Transverse colon (tissue), 4 donors: Measurements from ENCODE around the gene NRG2. TPM values are rescaled to one million over a fixed set of nuclear protein-coding genes. Genes with fewer than 3 reads are reported as not detected.
A peak's percentile ranks its signal among the peaks of the same experiment; 100 is the strongest.

Source experiments
- DNase-seq: peaks from one replicate; pipeline ENCODE4 v3.0.0-alpha.2; 2019
- H3K27ac ChIP-seq, 4 donors: fragments of 200-600 bp; sonication (generic); 2 replicates each; pipeline ENCODE4 v1.5.1; 2016 to 2018; ENCODE audit warnings: inconsistent platforms in 4 of 4
- H3K27me3 ChIP-seq: fragments of 200-600 bp; sonication (generic); 2 replicates; pipeline ENCODE4 v1.5.1; 2017; ENCODE audit warnings: inconsistent platforms
- H3K36me3 ChIP-seq, 4 donors: fragments of 200-600 bp; sonication (generic); 2 replicates each; pipeline ENCODE4 v1.5.1; 2017 to 2019; ENCODE audit warnings: inconsistent platforms in 4 of 4
- H3K4me1 ChIP-seq, 4 donors: fragments of 200-600 bp; sonication (generic); 2 replicates each; pipeline ENCODE4 v1.5.1; 2017 to 2020; ENCODE audit warnings: inconsistent platforms in 4 of 4
- H3K4me3 ChIP-seq, 4 donors: fragments of 200-600 bp; sonication (generic); 1 replicate in 1 of 4; 2 replicates in 3 of 4; pipeline versions ENCODE4 v1.5.1 to v1.6.1; 2017 to 2019; ENCODE audit warnings: inconsistent platforms in 4 of 4
- H3K9me3 ChIP-seq, 2 donors: fragments of 200-600 bp; sonication (generic); 2 replicates each; pipeline ENCODE4 v1.5.1; 2017 to 2019; ENCODE audit warnings: inconsistent platforms in 2 of 2
- EP300 ChIP-seq: sonication (generic); formaldehyde crosslinking; IDR thresholded peaks from one replicate; pipeline ENCODE4 v1.6.1; 2017; ENCODE audit warnings: antibody characterized with exemption, low read depth
- POLR2A ChIP-seq: fragments of 450-650 bp; IDR thresholded peaks from one replicate; pipeline ENCODE4 v1.6.1; 2016; ENCODE audit warnings: antibody characterized with exemption, mild to moderate bottlenecking, moderate library complexity
- POLR2AphosphoS5 ChIP-seq, 3 donors: sonication (generic); formaldehyde crosslinking; IDR thresholded peaks; one replicate each; pipeline ENCODE4 v1.6.1; 2016; ENCODE audit warnings: antibody characterized with exemption in 3 of 3
- WGBS, 2 donors: methylation state at CpG; one replicate each; pipeline ENCODE4 v1.1.5; 2018; ENCODE audit warnings: low coverage in 1 of 2; 5-methylcytosine and 5-hydroxymethylcytosine counted together
- in situ Hi-C, 4 donors: fragments of 200-750 bp; cut with MboI; loops; one replicate each; pipeline versions ENCODE4 v1.15.0 to v1.15.1; 2017; ENCODE audit warnings: low sequenced_read_pairs in 3 of 4, low pct_ligation_motif_present in 1 of 4, low pct_unique_long_range_greater_than_20kb in 1 of 4
- intact Hi-C: fragments of 100-400 bp; cut with DNase I; formaldehyde crosslinking; loops from one replicate; pipeline ENCODE4 v1.15.1; 2023; ENCODE audit warnings: low total_unique reads
- total RNA-seq, 4 donors: library from RNA; depleted of rRNA; stranded (reverse); fragments of >200 nt; gene quantifications; one replicate each; pipeline ENCODE4 v1.1.0, GENCODE V29; 2016
- TF ChIP-seq, protein P1 (sequence below), 5 experiments: fragments of 200-600 bp in 3 of 5; fragments of 450-650 bp in 2 of 5; sonication (generic) in 3 of 5; IDR thresholded peaks; 1 replicate in 2 of 5; 2 replicates in 3 of 5; pipeline ENCODE4 v1.5.1; 2016 to 2017; ENCODE audit warnings: antibody characterized with exemption in 5 of 5, inconsistent platforms in 3 of 5, mild to moderate bottlenecking in 2 of 5, moderate library complexity in 1 of 5

The NRG2 gene
- total RNA-seq = 10 to 100 TPM in 1 of 4 donors, under 1 TPM in 2, not detected in 1; 0.68 to 12.3 (median 0.95) TPM

DNA sequence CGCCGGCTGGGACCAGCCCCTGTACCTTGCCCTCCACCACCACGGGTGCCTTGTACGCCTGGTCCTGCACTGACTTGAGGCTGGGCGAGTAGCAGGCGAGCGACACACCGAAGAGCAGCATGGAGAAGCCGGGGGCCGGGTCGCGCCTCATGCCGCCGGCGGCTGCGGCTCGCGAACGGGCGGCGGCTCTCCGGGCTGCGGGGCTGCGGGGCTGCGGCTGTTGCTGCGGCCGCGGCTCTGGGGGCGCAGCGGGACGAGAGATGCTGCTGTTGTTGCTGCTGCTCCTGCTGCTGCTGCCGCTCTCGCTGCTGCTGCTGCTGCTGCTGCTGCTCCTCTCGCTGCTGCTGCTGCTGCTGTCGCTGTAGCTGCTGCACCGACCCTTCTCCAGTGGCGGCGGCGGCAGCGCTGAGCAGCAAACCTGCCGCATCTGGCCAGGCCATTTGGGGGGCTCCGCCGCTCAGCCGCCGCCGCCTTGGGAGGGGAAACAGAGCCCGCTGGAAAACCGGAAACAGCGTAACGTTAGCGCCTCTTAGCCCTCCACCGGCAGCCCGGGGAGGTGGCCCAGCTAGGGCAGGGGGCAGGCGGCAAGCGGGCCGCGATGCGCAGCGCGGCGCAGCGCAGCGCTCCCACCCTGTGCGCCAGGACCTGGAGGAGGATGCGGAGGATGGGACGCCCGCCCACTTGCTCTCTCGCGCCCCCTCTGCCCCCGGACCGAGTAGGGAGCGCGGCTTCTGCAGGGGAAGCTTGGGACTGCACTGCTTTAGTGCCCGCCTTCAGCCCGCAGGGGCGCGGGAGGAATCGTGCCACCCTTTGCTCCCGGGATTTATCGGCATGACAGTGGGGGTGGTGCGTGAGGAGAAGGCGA is at the start of gene NRG2:
NRG2 (minus strand) TSS at position 657 of the 865 bp plus-strand sequence.
- Histone ChIP-seq H3K36me3 (no peaks in the 10 kb centered on the region), H3K27me3 (peaks cover 83% of the 10 kb centered on the region), H3K4me3 (peak within 1 kb of the TSS; percentile 36 to 66 (median 58)), H3K27ac (peak within 1 kb of the TSS; percentile 33 to 85 (median 70)), H3K9me3 (no peaks in the 10 kb centered on the region), H3K4me1 (peaks cover 5 to 40% (median 29%) of the 10 kb centered on the region in 4 donors)
- intact Hi-C loops = no loop called here
- WGBS, 2 donors = 0% methylated on average over 59 of the region's 82 CpGs; no CpG with 5 or more reads in 1 of the 2 donors
- peak; percentile 63 for DNase-seq
- in situ Hi-C loops = no loop called here
- no peak for TF ChIP-seq EP300
- TF ChIP-seq, protein P1, sequence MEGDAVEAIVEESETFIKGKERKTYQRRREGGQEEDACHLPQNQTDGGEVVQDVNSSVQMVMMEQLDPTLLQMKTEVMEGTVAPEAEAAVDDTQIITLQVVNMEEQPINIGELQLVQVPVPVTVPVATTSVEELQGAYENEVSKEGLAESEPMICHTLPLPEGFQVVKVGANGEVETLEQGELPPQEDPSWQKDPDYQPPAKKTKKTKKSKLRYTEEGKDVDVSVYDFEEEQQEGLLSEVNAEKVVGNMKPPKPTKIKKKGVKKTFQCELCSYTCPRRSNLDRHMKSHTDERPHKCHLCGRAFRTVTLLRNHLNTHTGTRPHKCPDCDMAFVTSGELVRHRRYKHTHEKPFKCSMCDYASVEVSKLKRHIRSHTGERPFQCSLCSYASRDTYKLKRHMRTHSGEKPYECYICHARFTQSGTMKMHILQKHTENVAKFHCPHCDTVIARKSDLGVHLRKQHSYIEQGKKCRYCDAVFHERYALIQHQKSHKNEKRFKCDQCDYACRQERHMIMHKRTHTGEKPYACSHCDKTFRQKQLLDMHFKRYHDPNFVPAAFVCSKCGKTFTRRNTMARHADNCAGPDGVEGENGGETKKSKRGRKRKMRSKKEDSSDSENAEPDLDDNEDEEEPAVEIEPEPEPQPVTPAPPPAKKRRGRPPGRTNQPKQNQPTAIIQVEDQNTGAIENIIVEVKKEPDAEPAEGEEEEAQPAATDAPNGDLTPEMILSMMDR (IDR thresholded peaks at IDR 0.05) = peak; percentile 33 to 58 (median 42)
- no peak for TF ChIP-seq POLR2A
- no peak for TF ChIP-seq POLR2AphosphoS5 (IDR thresholded peaks at IDR 0.05)

DNA sequence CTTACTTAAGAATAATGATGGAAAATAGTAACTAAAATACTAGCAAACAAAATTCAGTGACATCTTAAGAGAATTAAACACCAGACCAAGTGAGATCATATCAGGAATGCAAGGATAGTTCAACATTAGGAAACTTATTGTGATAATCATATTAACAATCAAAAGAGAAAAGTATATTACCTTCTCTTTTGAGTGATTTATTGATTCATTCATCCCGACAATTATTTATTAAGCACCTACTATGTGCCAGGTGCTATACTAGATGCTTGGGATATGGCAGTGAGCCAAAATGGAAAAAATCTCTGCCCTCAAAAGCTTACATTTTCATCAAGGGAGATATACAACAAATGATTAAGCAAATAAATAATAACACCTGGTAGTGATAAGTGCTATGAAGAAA is 47.2 kb upstream of the NRG2 start:
- 77 to 92% methylated on average over 1 of the region's 1 CpG for WGBS, 2 donors
- peaks cover 5% of the 10 kb centered on the region for H3K27me3 ChIP-seq
- in situ Hi-C loops = no loop called here

DNA sequence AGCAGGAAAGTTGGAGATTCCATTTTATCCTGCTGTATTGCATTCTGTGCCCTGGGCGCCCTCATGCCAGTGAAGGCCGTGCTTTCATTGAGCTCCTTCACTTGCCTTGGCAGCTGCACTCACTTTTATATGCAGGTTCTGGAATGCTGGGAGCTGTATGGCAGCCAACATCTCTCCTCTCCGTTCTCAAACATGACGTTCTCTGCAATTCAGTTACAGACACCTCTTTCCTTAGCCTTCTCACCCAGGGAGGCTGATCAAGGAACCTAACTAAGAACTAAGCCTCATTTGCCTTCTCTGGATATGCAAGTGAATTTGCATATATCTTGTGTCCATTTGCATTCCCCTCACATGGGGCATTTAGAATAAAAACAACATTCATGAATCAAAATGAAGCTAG is 41.4 kb upstream of the NRG2 start:
- Histone ChIP-seq H3K4me3 (no peak overlapping the region), H3K4me1 (no peaks in the 10 kb centered on the region), H3K27me3 (peaks cover 6% of the 10 kb centered on the region), H3K27ac (no peak overlapping the region), H3K9me3 (no peaks in the 10 kb centered on the region), H3K36me3 (no peaks in the 10 kb centered on the region)
- in situ Hi-C loops = no loop called here
- intact Hi-C loops = no loop called here
- 0 to 21% methylated on average over 1 to 4 of the region's 4 CpGs for WGBS, 2 donors
- TF ChIP-seq POLR2AphosphoS5 (IDR thresholded peaks at IDR 0.05) (no peak), EP300 (no peak), POLR2A (no peak)
- TF ChIP-seq, protein P1 (IDR thresholded peaks at IDR 0.05) = no peak
- no peak for DNase-seq

More for the DNA sequence above, 47.2 kb upstream of the NRG2 start:
- TF ChIP-seq EP300 (no peak), POLR2A (no peak), POLR2AphosphoS5 (IDR thresholded peaks at IDR 0.05) (no peak)
- TF ChIP-seq, protein P1 (IDR thresholded peaks at IDR 0.05) = no peak
- H3K9me3 ChIP-seq = peaks cover 0 to 12% of the 10 kb centered on the region in 2 donors
- no peak for DNase-seq
- no peaks in the 10 kb centered on the region for H3K4me1 ChIP-seq
- intact Hi-C loops = no loop called here
- no peaks in the 10 kb centered on the region for H3K36me3 ChIP-seq
- H3K27ac ChIP-seq = no peak overlapping the region
- H3K4me3 ChIP-seq = no peak overlapping the region

DNA sequence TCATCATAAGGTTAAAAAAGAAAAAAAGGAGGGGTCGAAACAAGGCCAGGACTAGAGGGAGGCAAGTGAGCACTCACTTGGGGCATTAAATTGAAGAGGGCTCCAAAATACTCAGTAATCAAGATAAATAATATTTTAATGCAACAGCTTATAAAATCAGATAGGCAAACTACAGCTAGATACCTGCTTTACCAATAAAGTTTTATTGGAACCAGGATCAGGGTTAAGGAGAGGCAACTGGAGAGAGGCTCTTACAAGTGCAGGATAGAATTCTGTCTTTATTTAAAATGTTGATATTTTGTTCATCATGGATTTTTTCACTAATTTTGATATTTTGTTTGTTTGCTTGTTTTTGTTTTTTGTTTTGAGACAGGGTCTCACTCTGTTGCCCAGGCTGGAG is 40.6 kb upstream of the NRG2 start:
- intact Hi-C loops (no loop called here), in situ Hi-C loops (no loop called here)
- no peaks in the 10 kb centered on the region for H3K36me3 ChIP-seq
- TF ChIP-seq, protein P1 (IDR thresholded peaks at IDR 0.05) = no peak
- no peak for TF ChIP-seq POLR2AphosphoS5 (IDR thresholded peaks at IDR 0.05)
- TF ChIP-seq POLR2A = no peak
- TF ChIP-seq EP300 = no peak
- no peak overlapping the region for H3K4me3 ChIP-seq
- H3K9me3 ChIP-seq = no peaks in the 10 kb centered on the region
- H3K4me1 ChIP-seq = no peaks in the 10 kb centered on the region
- WGBS, 2 donors = 78 to 83% methylated on average over 1 of the region's 1 CpG
- no peak overlapping the region for H3K27ac ChIP-seq
- no peak for DNase-seq
- peaks cover 6% of the 10 kb centered on the region for H3K27me3 ChIP-seq
